ENCODE results near the gene SPRR2B.

SPRR2B gene

GRCh38 chr1:153035211-153035610 is 36.2 kb downstream of the SPRR2B start:
- peak; percentile 68 for DNase-seq (ENCODE audit: low read depth)
- no peak for TF ChIP-seq CTCF (IDR thresholded peaks at IDR 0.05; ENCODE audit: insufficient read depth, low read depth, low read length, missing control alignments)
- no peak overlapping the region for H3K4me3 ChIP-seq (ENCODE audit: low read length)

DNA sequence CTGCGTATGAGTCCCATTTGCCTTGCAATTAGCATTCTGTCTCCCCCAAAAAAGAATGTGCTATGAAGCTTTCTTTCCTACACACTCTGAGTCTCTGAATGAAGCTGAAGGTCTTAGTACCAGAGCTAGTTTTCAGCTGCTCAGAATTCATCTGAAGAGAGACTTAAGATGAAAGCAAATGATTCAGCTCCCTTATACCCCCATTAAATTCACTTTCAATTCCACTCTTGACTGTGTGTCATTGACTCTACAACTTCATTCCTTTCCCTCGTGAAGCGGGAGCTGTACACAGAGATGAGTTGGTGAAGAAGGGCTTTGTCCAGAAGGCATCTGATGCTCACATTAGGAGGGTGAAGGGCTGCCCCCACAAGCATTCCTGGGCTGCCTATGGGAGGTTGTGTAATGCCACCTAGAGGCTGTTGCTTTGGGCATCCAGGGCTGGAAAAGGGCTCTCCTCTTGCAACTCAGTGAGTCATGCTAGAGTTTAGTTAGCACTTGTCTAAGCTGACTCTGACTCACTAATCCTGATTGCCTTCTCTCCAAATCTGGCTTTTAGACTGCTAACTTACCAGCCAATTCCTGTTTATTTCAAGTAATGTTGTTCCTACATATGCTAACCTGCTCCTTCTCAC is 38.6 kb downstream of the SPRR2B start:
- TF ChIP-seq CTCF (IDR thresholded peaks at IDR 0.05; ENCODE audit: insufficient read depth, low read depth, low read length, missing control alignments), result peak; percentile 65
- DNase-seq (ENCODE audit: low read depth), result peak; percentile 99
- H3K4me3 ChIP-seq (ENCODE audit: low read length), result peak overlapping the region; percentile 62

DNA sequence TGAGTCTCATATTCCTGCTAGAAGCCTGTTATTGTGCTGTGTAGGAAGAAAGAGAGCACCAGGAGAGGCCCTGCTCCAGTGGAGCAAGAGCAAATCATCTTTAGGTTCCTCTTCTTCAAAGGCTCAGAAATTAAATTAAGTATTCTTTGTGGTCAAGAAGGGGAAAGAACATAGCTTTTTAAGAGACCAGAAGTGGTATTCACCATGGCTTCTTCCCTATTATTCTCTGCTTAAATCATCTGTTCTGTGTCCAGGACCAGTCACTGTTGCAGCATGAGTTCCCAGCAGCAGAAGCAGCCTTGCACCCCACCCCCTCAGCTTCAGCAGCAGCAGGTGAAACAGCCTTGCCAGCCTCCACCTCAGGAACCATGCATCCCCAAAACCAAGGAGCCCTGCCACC is 39.3 kb downstream of the SPRR2B start:
- TF ChIP-seq CTCF (IDR thresholded peaks at IDR 0.05; ENCODE audit: insufficient read depth, low read depth, low read length, missing control alignments), result no peak
- peak; percentile 32 for DNase-seq (ENCODE audit: low read depth)
- H3K4me3 ChIP-seq (ENCODE audit: low read length), result peak overlapping the region; percentile 62

DNA sequence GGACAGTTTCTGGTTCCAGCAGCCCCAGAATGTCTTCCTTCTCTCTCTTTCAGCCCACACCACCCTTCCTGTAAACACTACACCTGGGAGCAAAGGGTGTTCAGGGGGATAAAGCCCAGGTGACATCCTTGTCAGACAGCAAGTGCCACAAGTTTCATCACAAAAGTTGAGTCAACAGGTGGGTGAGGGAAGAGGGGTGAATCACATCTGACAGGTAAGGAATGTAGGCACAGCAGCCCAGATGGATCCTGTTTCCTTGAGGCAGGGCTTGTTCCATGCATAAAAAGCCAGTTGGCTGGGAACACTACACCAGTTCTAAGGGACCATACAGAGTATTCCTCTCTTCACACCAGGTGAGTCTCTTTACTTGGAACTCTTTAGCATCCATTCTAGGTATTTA is 40.5 kb downstream of the SPRR2B start, which contains the start of gene SPRR1B:
Gene SPRR1B, plus strand, starts transcription at position 309 of the 400 bp plus-strand sequence. CDS start 1,143 bp downstream, outside the sequence.
- DNase-seq (ENCODE audit: low read depth), result peak; percentile 96
- TF ChIP-seq CTCF (IDR thresholded peaks at IDR 0.05; ENCODE audit: insufficient read depth, low read depth, low read length, missing control alignments), result no peak
- peak within 1 kb of the TSS; percentile 62 for H3K4me3 ChIP-seq (ENCODE audit: low read length)

- H3K4me3 ChIP-seq (ENCODE audit: low read length), result no peak overlapping the region
- no peak for TF ChIP-seq CTCF (IDR thresholded peaks at IDR 0.05; ENCODE audit: insufficient read depth, low read depth, low read length, missing control alignments)
- DNase-seq (ENCODE audit: low read depth), result no peak
These were observed 42.6 kb downstream of the SPRR2B start for GRCh38 chr1:153028766-153029165.

- TF ChIP-seq CTCF (IDR thresholded peaks at IDR 0.05; ENCODE audit: insufficient read depth, low read depth, low read length, missing control alignments), result no peak
- H3K4me3 ChIP-seq (ENCODE audit: low read length), result no peak overlapping the region
- peak; percentile 79 for DNase-seq (ENCODE audit: low read depth)
These were observed 45.6 kb downstream of the SPRR2B start for GRCh38 chr1:153025797-153026196.

GRCh38 chr1:153024413-153024812 is 47.0 kb downstream of the SPRR2B start:
- TF ChIP-seq CTCF (IDR thresholded peaks at IDR 0.05; ENCODE audit: insufficient read depth, low read depth, low read length, missing control alignments), result no peak
- H3K4me3 ChIP-seq (ENCODE audit: low read length), result no peak overlapping the region
- peak; percentile 50 for DNase-seq (ENCODE audit: low read depth)

All from epithelial cell of esophagus (primary cell).